HG02642 (cell line): Measurements from ENCODE around the gene RALGPS1.
A peak's percentile ranks its signal among the peaks of the same experiment; 100 is the strongest.

Experiments used
- ATAC-seq: cut with Tn5 transposase; IDR thresholded peaks from one replicate; pipeline ENCODE4 v1.9.1; 2021; ENCODE audit warnings: mild to moderate bottlenecking; ENCODE audit not compliant: unreplicated experiment, poor library complexity

RALGPS1 gene

DNA sequence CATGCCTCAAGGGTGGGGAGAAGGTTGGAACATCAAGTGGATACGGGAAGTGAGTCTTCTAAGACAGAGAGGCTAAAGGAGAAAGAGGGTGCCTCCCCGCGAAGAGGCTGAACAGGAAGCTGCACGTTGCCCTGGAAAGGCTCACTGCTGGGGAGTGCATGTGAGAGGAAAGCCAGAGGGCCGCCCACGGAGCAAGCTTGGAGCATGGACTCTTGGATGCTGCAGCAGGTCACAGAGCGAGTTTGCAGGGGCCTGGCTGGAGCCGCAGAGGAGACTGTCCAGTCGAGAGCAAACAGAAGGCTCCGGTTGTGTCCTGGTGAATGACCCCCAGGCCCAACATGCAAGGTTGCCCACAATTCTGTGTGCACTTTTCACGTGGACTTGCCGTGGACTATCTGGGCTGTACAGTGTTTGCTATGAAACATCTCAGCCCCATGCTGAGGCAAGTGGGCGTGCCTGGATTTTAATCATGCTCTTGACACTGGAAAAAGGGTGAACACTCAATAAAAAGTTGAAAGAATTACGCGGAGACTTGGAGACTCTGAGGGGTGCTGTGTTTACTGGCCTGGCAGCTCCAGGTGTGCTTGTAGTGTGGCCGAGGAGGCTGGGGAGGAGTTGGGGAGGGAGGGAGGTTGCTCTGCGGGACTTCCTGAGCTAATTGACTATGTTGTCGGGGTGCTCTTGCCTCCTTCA lies 295.5 kb downstream of the RALGPS1 start:
- ATAC-seq = no peak

DNA sequence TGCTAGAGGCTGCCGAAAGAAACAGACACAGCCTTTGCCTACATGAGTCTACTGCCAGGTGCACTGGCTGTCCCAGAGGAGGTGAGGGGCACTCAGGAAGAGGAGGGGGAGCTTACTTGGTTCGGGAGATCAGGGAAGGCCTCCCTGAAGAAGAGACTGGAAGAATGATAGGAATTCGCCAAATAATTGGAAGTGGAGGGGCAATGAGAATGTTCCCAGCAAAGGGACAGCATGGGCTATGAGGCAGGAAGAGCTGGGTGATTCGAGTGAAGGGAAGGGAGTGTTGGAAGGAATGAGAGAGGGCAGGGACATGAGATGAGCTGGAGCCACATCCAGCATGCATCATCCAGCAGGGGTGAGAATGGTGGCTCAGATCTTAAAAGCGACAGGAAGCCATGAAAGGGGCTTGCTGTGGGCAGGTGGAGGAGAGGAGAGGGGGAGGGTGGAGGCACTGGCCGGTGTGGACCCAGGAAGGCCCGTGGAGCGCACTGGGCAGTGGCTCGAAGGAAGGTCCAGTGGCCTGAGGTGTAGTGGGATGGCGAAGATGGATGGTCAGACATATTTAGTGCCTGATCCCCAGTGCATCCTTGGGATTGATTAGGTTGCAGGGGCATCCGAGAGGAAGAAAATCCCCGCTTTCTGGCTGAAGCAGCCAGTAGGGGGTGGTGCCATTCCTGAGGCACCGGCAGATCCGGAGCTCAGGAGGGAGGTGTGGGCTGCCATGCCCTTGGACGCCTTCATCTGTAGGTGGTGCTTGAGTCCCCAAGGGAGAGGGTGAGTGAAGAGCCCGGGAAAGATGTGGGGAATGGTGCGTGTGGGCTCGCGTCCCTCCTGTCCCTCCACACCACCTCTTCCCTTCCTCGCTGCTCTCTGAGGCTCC lies 296.5 kb downstream of the RALGPS1 start:
- no peak for ATAC-seq

DNA sequence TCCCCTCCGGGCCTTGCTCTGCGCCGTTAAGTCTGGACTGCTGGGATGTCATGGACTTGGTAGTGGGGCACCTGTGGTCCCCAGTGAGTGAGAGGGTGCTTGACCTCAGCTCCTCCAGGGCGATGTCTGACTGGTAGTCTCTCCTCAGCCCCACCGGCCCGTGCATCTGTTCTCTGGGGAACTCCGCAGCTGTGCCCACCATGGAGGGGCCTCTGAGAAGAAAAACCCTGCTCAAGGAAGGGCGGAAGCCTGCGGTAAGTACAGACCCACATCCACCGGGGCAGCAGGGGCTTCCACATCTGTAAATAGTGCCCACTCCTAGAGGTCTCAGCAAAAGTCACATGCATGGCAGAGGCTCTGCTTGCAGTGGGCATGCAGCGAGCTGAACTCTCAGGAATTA lies 297.4 kb downstream of the RALGPS1 start:
- ATAC-seq = no peak

DNA sequence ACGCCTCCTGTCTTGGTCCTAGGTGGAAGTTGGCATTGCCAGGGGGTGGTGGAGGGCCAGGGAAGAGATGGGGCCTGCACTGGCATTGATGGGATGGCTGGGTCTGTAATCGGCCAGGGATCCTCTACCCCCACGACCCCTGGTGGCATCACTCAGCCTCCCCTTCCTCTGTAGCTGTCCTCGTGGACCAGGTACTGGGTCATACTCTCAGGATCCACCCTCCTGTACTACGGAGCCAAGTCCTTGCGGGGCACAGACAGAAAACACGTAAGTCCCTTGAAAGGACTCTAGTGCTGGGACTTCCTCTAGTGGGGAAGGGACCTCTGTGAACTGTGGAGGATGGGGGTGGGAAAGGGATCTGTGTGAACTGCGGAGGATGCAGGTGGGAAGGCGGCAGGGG lies 297.9 kb downstream of the RALGPS1 start:
- no peak for ATAC-seq

DNA sequence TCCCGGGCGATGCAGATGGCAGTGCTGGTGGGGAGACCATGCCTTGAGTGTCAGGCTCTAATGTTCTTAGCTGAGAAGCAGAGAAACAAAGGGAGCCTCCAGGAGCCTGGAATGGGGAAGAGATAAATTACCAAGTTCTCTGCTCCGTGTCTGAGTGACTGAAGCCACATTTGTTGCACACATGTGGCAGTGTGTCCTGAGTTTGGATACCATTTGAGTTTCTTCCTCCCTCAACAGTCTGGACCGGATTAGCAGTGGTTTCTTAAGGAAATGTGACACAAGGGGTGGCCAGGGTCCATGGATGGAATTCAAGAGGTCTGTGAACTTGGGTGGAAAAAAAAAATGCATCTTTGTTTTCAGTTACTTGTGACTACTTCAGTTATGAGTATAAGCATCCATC lies 299.3 kb downstream of the RALGPS1 start:
- ATAC-seq = no peak

DNA sequence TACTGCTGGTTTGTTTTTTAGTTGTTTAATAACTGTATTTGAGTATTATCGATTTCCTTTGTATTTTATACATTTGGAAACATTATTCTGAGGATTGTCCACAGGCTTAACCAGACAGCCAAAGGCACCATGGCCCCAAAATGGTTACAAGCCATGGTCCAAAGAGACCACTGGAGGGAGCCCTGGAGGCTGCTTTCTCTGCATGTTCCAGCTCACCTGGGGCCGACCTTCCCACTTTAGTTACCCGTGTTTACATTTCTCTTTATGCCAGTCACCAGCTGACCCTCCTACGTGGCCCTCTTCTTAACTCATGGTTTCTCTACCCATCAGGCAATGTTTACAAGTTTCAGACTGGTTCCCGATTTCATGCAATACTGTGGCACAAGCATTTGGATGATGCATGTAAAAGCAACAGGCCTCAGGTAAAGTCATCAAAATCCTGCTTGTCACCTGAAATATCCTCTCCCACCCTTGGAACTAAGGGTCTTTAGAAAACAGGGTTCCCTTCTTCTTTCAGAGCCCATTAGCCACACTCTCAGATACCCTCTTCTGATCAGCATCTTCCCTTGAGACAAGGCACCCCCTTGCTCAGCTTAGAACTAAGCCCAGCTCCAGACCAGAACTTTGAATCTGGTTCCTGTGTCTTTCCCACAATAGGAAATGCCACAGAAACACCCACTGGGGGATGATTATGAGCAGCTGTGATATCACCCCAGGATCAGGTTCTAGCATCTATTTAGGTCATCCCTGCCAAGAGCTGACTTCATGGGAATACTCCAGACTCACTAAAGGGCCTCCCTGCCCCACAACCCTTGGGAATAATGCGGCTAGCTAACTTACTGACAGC lies 300.1 kb downstream of the RALGPS1 start:
- no peak for ATAC-seq

DNA sequence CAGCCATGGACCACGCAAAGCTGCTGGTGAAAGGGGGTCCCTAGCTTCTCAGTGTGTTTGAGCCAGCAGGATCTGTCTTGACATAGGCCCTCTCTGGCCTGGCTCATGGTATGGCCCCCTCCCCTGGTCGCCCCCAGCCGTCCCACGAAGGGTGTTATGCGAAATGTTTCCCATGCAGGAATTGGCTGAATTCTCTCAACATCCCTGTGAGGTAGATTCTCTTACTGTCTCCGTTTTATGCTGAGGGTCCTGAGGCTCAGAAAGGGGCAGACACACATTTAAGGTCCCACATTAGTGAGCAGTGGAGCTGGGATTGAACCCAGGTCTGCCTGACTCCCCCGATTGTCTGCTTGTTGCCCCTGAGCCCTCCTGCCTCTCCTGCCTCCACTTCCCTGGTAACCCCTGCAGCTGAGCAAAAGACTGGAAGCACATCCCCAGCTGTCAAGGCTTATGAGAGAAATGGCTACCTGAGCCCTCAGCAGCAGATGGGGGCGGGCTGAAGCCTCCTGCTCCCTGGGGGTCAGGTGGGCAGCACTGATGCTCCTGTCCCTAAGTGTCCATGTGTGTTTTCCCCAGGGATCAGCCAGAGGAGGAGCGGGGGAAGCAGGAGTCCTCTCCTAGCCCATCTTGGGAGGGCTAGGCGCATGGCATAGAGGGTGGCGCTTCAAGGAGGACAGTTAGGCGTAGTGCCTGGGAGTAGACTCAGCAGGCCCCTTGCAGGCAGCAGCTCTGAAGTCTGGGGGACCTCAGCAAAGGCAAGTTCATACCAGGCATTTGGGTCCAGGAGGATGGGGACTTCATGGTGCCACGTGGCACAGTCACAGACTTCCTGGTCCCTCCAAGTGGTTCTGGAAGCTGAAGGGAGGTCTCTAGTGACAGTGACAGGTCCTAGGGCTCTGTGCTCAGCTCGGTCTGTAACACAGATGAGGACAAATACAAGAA lies 301.0 kb downstream of the RALGPS1 start:
- ATAC-seq = no peak

DNA sequence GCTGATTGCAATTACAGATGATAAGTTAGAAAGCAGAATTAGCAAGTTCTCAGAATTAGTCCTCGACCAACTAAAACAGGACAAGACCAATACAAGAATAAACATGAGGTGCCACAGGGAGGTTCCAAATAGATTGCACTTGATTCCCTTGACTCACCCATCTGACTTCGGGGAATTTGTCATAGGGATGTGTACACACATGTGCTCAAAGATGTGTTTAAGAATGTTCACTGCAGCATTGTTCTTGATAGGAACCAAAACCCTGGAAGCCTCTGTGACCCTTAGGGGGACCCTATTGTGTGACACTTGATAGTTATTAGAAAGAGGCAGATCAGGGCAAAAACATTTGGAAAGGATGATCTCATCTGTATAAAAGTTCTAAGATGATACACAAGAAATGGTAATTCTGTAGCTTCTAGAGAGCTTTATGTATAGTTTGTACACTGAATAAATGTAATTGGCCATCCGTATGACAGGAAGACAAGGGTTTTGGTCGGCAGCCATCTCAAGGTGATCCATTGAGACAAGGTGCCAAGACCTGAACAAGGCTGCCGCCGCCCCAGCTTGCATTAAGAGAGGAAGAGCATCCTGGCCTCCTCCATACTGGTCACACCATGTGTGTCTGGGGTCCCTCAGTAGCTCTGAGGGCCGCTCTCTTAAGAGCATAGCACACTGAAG lies 301.8 kb downstream of the RALGPS1 start:
- ATAC-seq = no peak

DNA sequence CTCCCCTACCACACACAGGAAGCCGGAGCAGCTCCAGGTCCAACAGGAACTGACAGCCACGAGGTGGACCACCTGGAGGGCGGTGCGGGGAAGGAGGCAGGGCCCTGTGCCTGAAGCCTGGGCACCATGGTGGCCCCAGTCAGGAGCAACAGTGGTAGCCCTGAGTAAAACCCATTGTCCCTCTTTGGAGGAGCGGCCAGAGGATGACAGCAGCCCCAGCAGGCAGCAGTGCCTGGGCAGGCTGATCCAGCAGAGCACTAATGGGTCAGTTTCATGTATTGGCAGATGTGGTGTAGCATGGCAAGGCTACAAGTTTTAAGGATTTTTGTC lies 302.3 kb downstream of the RALGPS1 start:
- ATAC-seq = no peak

DNA sequence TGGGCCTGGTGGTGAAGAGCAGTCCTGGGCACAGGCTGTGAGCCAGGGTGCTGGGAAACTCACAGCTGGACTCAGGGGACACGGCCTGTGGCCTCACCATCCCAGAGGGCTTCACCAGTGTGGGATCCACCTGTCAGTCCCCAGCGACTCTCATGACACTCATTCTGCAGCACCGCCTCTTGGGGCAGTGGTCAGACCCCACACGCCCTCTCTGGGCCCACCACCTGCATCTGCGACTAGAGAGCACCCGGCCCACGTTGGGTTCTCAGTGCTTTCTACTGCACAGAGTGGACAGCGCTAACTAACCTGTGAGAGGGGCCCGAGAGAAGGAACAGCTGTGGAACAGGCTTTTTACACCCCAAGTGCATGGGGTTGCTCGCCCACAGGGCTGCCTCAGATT lies 304.2 kb downstream of the RALGPS1 start:
- ATAC-seq = no peak

DNA sequence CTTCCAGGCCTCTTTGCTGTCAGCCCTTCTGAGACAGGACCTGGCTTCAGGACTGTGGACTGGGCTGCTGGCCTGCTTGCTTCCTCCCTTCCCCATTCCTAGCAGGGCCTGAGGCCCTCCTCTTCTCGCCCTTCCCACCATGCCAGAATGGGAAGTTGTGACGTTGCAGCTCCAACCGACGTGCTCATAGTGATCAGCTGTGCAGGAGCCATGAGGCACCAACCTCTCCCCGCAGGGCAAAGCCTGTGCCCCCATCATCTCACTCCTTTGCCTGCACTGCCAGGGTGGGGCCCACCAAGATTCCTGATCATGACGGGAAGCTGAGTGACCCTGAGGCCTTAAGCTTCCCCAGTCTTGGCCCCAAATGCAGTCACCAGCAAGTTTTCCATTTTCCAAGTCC lies 304.9 kb downstream of the RALGPS1 start:
- no peak for ATAC-seq

DNA sequence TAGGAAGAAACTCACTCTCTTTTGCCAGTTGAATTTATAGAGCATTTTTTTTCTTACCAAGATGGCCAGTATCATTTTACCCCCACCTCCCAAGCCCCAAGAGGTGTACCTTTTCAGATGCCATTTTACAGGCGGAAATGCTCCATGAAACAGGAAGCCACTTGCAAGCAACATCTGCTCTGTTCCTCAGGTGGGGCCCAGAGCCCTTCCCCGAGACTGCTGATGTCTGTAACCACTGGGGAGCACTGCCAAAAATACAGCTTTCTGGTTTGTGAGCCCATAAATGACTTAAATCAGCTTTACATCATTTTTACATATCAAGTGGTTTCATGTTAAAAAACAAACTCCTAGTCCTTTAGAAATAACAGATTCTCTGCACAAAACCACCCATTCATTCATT lies 307.1 kb downstream of the RALGPS1 start:
- no peak for ATAC-seq

DNA sequence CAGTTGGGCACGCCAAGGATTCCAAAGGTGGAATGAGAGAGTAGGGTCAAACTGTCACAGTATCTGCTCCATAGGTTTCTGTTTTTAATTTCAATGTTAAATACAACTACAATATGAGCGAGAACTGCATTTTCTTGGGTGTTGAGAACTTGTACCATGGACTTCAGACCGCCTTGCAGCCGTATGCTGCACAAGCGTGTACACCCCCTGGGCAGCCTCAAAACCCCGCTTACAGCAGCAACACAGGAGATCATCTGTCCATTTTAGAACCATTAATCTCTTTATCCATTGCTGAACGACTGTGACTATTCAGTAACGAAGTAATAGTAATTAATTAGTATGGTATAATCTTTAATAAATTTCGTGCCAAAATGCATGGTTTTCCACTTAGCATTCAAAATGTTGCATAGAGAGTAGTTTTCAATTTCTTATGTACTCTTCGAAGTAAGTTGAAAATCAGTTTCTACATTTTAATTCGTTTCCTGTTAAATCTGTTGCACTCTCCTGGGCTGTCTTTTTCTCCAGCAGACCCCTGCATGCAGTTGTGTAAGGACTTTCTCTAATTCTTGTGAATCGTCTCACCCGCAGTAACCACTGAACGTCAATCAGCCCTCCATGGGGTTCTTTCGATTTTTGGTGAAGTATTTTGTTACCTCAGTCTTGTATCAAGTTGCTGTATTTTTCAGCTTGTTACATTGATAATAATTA lies 308.0 kb downstream of the RALGPS1 start:
- ATAC-seq = no peak

DNA sequence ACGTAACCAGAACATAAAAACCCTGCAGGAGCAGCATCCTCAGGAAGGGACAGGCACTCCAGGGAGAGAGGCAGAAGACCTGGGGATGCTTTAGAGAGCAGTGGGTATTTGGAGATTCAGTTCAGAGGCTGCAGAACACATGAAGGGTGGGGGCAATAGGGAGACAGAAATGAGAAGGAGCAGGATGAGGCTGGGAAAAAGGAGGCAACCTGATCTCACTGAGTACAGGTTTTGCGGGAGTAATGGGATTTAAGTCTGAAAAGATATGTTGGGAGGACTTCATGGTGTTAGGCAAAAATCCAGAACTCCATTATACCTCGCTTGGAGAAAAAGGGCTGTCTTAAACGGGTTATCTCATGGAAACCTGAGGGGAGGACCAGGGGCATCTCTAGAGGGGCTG lies 308.7 kb downstream of the RALGPS1 start:
- no peak for ATAC-seq

DNA sequence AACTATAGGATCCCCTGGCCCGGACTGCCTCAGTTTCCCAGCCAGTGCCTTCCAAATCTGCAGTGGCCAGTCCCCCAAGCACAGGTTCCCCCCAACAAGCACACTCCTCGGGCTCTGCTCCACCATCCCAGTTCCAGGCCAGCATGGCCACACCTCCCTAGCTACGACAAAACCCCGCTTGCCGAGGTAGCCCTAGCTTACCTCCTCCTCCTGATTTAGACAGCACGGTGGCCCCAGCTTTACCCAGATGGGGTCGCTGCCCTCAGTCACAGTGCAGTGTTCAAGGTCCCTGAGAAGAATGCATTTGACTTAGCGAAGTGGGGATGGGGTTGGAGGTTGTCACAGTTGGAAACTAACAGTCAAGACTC lies 309.2 kb downstream of the RALGPS1 start:
- no peak for ATAC-seq

DNA sequence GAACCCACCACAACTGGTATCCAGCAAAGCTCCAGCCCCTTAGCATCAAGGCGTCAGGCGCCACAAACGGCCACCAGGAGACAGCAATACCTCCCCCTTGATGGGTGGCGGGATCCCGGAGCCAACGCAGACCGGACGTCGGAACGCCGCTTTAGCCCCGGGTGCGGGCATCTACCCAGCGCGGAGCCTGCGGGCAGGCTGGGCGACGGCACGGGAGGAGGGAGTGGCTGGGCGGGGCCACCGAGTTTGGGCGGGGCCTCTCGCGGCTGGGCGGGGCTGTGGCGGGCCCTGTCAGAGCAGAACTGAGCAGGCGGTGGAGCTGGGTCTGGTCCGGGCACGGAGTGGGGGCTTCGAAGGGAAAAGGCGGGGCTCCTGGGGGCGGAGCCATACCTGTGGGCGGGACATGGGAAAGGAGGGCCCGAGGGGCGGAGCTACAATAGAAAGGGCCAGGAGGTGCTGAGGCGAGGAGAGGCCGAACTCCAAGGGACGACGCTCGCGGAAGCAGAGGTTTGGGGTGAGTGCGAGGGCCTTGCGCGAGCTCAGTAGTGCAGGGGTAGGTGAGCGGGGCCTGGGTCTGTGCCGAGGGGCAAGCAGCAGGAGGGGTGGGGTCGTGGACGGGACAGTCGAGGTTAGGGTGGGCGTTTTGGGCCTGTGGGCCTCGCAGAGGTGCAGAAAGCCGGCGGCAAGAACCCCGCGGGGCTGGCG lies 309.7 kb downstream of the RALGPS1 start:
- ATAC-seq = peak; percentile 57

DNA sequence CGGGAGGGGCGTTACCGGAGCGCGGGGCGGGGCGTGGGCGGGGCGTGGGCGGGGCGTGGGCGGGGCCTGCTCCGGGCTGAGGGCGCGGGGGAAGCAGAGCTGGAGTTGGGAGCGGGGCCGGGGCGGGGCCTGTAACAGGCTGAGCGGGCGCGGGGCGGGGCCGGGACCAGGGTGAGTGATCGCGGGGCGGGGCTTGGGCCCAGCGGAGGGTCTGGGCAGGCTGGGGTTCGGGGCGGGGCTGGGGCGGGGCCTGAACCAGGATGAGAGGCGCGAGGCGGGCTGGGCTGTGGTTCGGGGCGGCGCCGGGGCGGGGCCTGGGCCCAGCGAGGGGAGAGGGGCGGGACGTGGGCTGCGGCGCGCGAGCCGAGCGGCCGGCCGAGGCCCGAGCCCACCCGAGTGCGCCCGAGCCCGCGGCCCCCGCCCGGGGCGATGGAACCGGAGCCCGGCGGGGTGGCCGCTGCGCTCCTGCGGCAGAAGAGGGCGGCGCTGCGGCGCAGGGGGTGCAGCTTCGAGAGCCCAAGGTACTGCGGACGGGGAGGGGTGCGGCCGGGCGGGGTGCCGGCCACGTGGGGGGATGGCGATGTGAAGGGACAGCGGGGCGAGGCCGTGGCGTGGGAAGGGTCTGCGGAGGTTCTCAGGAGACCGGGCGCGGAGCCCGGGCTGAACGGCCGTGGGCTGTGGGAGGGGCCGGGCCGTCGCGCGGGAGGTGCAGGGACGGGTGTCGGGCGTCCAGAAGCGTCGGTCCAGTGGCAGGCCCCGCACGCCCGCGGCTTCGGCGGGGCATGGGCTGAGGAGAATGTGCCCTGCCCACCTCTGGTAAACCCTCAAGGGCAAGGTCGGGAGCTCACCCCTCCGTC lies 310.5 kb downstream of the RALGPS1 start:
- ATAC-seq = peak; percentile 54
